Caco-2 (cell line): ENCODE results near the gene ZNF565. TPM values are rescaled to one million over a fixed set of nuclear protein-coding genes. Genes with fewer than 3 reads are reported as not detected.

Experiments
- BruUV-seq: library from RNA; stranded (reverse); fragments of 400-500 nt; replicated peaks from 2 replicates; lab custom pipeline; 2021; lab: Mats Ljungman, UMichigan
- CTCF ChIA-PET: fragments of 300-600 bp; sonication (Branson Sonifier 250); formaldehyde crosslinking; loops from one replicate; lab custom pipeline; 2022; ENCODE audit warnings: antibody characterized with exemption; lab: Charles Lee
- POLR2A ChIA-PET: fragments of 300-600 bp; sonication (Branson Sonifier 250); formaldehyde crosslinking; loops from one replicate; lab custom pipeline; 2022; ENCODE audit warnings: antibody characterized with exemption; lab: Charles Lee
- DNase-seq, 2 experiments: peaks; one replicate each; pipeline versions ENCODE4 v3.0.0 to v3.0.0-alpha.2; 2020 to 2022
- H3K27me3 ChIP-seq: replicated peaks from 2 replicates; pipeline ENCODE4 v1.6.0; 2011; ENCODE audit warnings: low read length; ENCODE audit not compliant: control insufficient read depth, insufficient read depth
- H3K36me3 ChIP-seq: 2 replicates; pipeline ENCODE4 v1.5.1; 2011; ENCODE audit warnings: low read length; ENCODE audit not compliant: control insufficient read depth, insufficient read depth
- H3K4me1 ChIP-seq: fragments of 250-450 bp; sonication (Bioruptor Pico); 2 replicates; pipeline ENCODE4 v1.5.1; 2020; ENCODE audit warnings: mild to moderate bottlenecking
- H3K4me3 ChIP-seq: 2 replicates; pipeline ENCODE4 v1.5.1; 2011; ENCODE audit warnings: low read depth, mild to moderate bottlenecking, control low read depth, low read length
- H3K9me3 ChIP-seq: fragments of 250-450 bp; sonication (Bioruptor Pico); 2 replicates; pipeline ENCODE4 v1.5.1; 2020; ENCODE audit warnings: mild to moderate bottlenecking, moderate library complexity
- H3K27ac Mint-ChIP-seq: one replicate; pipeline ENCODE4 v1.8.0; 2022; ENCODE audit warnings: mixed read lengths; ENCODE audit not compliant: unreplicated experiment
- H3K27me3 Mint-ChIP-seq: one replicate; pipeline ENCODE4 v1.8.0; 2022; ENCODE audit warnings: mixed read lengths; ENCODE audit not compliant: insufficient read depth, unreplicated experiment
- H3K36me3 Mint-ChIP-seq: one replicate; pipeline ENCODE4 v1.8.0; 2022; ENCODE audit warnings: mild to moderate bottlenecking, mixed read lengths; ENCODE audit not compliant: insufficient read depth, unreplicated experiment
- H3K4me1 Mint-ChIP-seq: one replicate; pipeline ENCODE4 v1.8.0; 2022; ENCODE audit warnings: low read depth, mixed read lengths; ENCODE audit not compliant: unreplicated experiment
- H3K4me3 Mint-ChIP-seq: one replicate; pipeline ENCODE4 v1.8.0; 2022; ENCODE audit warnings: mild to moderate bottlenecking, moderate library complexity, mixed read lengths; ENCODE audit not compliant: unreplicated experiment
- H3K9me3 Mint-ChIP-seq: one replicate; pipeline ENCODE4 v1.8.0; 2022; ENCODE audit warnings: mixed read lengths; ENCODE audit not compliant: unreplicated experiment
- CTCF ChIP-seq, 2 experiments: fragments of 200-600 bp in 1 of 2; IDR thresholded peaks; 1 replicate in 1 of 2; 2 replicates in 1 of 2; pipeline versions ENCODE4 v1.5.1 to v1.8.0; 2011 to 2022; ENCODE audit warnings: antibody characterized with exemption in 1 of 2, control low read depth in 1 of 2, inconsistent platforms in 1 of 2, low read depth in 1 of 2, low read length in 1 of 2, mild to moderate bottlenecking in 1 of 2, moderate library complexity in 1 of 2; ENCODE audit not compliant: insufficient read depth in 1 of 2, severe bottlenecking in 1 of 2, unreplicated experiment in 1 of 2
- intact Hi-C: fragments of 100-400 bp; cut with micrococcal nuclease; formaldehyde crosslinking; loops from one replicate; pipeline ENCODE4 v1.10.0; 2022; ENCODE audit not compliant: unreplicated experiment
- total RNA-seq: library from RNA; stranded (reverse); gene quantifications from 2 replicates; pipeline ENCODE4 v1.2.3, GENCODE V29; 2022

Gene ZNF565
- total RNA-seq, 1 experiment from 2014 or later, result 3.8 TPM

GRCh38 chr19:36172852-36173251 is 41.6 kb downstream of the ZNF565 start:
- CTCF ChIA-PET, result interaction anchor here (0.7 to 5.3 kb wide), 2 partner anchors 9 to 45 kb away, joined by 3 to 24 read pairs; no protein-coding TSS in a partner anchor
- H3K4me1 Mint-ChIP-seq, result peaks cover 7% of the 10 kb centered on the region
- no peaks in the 10 kb centered on the region for H3K27me3 ChIP-seq
- no peak overlapping the region for H3K27ac Mint-ChIP-seq
- H3K4me3 Mint-ChIP-seq, result no peak overlapping the region
- POLR2A ChIA-PET, result no interaction called here
- H3K36me3 ChIP-seq, result no peaks in the 10 kb centered on the region
- no peaks in the 10 kb centered on the region for H3K9me3 Mint-ChIP-seq
- BruUV-seq, result no TSS peak
- no peak for DNase-seq
- H3K9me3 ChIP-seq, result 0 out of 2 replicates have a peak, but pooled peaks cover 4% of the 10 kb centered on the region
- H3K4me1 ChIP-seq, result peaks cover 4% of the 10 kb centered on the region; the same call in 1 of the 2 replicates
- H3K36me3 Mint-ChIP-seq, result no peaks in the 10 kb centered on the region
- H3K27me3 Mint-ChIP-seq, result no peaks in the 10 kb centered on the region
- intact Hi-C loops, result no loop called here
- no peak for TF ChIP-seq CTCF (IDR thresholded peaks at IDR 0.05; ENCODE audit: insufficient read depth in 1 of 2, low read depth in 1 of 2, low read length in 1 of 2, severe bottlenecking in 1 of 2, unreplicated experiment in 1 of 2)
- H3K4me3 ChIP-seq, result no peak overlapping the region

GRCh38 chr19:36169084-36169760 is 45.2 kb downstream of the ZNF565 start:
- intact Hi-C loops, result no loop called here
- no peaks in the 10 kb centered on the region for H3K27me3 Mint-ChIP-seq
- CTCF ChIA-PET, result interaction anchor here (0.6 to 5.3 kb wide), 3 partner anchors 18 to 324 kb away, joined by 3 to 24 read pairs (median 3); no protein-coding TSS in a partner anchor
- H3K27me3 ChIP-seq, result no peaks in the 10 kb centered on the region
- no peaks in the 10 kb centered on the region for H3K9me3 ChIP-seq
- BruUV-seq, result no TSS peak
- no peak overlapping the region for H3K27ac Mint-ChIP-seq
- no peaks in the 10 kb centered on the region for H3K36me3 Mint-ChIP-seq
- peaks cover 4% of the 10 kb centered on the region; the same call in 1 of the 2 replicates for H3K4me1 ChIP-seq
- no peak for TF ChIP-seq CTCF (IDR thresholded peaks at IDR 0.05; ENCODE audit: insufficient read depth in 1 of 2, low read depth in 1 of 2, low read length in 1 of 2, severe bottlenecking in 1 of 2, unreplicated experiment in 1 of 2)
- DNase-seq, result no peak
- peaks cover 7% of the 10 kb centered on the region for H3K4me1 Mint-ChIP-seq
- H3K4me3 Mint-ChIP-seq, result no peak overlapping the region
- H3K36me3 ChIP-seq, result no peaks in the 10 kb centered on the region
- H3K4me3 ChIP-seq, result no peak overlapping the region
- no peaks in the 10 kb centered on the region for H3K9me3 Mint-ChIP-seq
- POLR2A ChIA-PET, result no interaction called here

GRCh38 chr19:36163813-36164212 is 50.7 kb downstream of the ZNF565 start:
- no peaks in the 10 kb centered on the region for H3K27me3 Mint-ChIP-seq
- no peak for TF ChIP-seq CTCF (IDR thresholded peaks at IDR 0.05; ENCODE audit: insufficient read depth in 1 of 2, low read depth in 1 of 2, low read length in 1 of 2, severe bottlenecking in 1 of 2, unreplicated experiment in 1 of 2)
- BruUV-seq, result no TSS peak
- no peaks in the 10 kb centered on the region for H3K4me1 ChIP-seq
- H3K36me3 Mint-ChIP-seq, result peaks cover 29% of the 10 kb centered on the region
- no peaks in the 10 kb centered on the region for H3K9me3 Mint-ChIP-seq
- intact Hi-C loops, result no loop called here
- DNase-seq, result no peak
- H3K27me3 ChIP-seq, result no peaks in the 10 kb centered on the region
- no peak overlapping the region for H3K4me3 ChIP-seq
- peaks cover under 1% of the 10 kb centered on the region for H3K4me1 Mint-ChIP-seq
- H3K4me3 Mint-ChIP-seq, result no peak overlapping the region
- POLR2A ChIA-PET, result no interaction called here
- CTCF ChIA-PET, result no interaction called here
- no peaks in the 10 kb centered on the region for H3K9me3 ChIP-seq
- no peak overlapping the region for H3K27ac Mint-ChIP-seq
- H3K36me3 ChIP-seq, result no peaks in the 10 kb centered on the region
